Measurements from ENCODE around the gene NLRC5.

Gene NLRC5

DNA sequence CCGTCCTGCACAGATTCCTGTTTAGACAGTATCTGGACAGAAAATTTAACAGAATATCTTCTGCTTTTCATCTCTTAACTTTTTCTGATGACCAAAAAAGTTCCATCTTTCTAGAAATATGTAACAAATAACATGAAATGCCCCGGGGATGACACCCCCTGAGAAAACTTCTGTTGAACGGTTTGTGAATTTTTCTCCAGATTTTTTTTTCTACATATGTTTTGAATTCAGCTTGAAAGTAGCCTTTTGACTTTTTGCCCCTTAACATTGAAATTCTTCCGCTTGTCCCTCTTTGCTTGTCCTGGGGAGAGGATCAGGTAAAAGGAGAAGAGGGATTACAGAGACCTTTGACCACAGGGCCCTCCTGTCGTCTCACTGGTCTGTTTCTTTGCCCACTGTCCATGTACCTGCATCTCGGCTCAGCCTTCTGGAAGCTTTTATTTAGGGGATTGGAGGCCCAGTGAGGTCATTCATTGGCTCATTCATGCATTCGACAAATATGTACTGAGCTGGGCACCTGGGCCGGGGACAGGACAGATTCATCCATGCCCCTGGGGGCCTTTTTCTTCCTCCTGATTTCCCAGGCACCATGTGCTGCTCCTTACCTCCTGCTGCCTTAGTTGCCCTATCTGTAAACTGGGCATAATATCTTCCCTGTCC is 83.4 kb downstream of the NLRC5 start:
- no peak for FAIRE-seq
- DNase-seq (ENCODE audit: insufficient read length, low spot score) = no peak
- no peak for TF ChIP-seq POLR2A (IDR thresholded peaks at IDR 0.05; ENCODE audit: low read depth, low read length)

DNA sequence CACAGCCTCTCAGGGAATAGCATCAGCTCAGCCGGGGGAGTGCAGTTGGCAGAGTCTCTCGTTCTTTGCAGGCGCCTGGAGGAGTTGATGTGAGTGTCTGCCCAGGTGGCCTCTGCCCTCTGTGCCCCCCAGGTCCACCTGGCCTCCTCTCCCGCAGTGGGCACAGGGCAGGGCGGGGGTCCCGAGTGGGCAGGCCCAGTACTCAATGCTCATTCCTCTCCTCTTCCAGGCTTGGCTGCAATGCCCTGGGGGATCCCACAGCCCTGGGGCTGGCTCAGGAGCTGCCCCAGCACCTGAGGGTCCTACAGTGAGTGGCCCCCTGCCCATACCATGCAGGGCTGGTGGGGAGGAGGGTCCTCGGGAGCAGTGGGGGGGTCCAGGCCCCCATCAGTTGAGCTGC is 88.4 kb downstream of the NLRC5 start:
- FAIRE-seq = no peak
- TF ChIP-seq POLR2A (IDR thresholded peaks at IDR 0.05; ENCODE audit: low read depth, low read length) = no peak
- DNase-seq (ENCODE audit: insufficient read length, low spot score) = no peak

DNA sequence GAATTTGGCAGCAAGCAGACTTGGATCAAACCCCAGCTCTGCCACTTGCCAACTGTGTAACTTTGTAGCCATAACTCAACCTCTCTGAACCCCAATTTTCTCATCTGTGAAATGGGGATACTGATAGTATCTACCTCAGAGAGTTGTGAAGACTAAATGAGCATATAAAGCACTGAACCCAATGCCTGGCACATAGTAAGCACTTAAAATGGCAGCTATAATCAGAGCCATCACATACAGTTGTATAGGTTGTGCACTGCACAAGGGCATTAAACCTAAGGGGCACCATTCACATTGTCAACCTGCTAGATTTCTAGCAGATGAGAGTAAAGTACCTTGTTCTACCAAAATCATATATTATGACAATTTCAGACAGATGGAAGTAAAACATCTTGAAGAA is 92.4 kb downstream of the NLRC5 start:
- FAIRE-seq = no peak
- DNase-seq (ENCODE audit: insufficient read length, low spot score) = no peak
- no peak for TF ChIP-seq POLR2A (IDR thresholded peaks at IDR 0.05; ENCODE audit: low read depth, low read length)

DNA sequence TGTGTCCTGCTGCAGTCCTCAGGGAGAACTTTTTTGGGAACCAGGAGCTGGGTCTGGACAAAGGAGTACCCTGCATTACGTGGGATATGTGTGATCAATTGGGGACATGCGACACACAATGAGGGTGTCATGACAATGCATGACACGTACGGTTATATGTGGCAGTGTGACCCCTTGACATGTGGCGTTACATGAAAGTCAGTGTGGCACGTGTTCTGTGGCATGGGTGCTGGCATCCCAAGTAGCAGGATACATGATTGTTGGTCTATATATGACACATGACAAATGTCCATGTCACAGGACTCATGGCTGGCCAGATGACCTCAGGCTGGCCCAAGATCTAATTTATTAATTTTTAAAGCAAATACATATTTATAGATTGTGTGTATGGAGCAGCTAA is 93.3 kb downstream of the NLRC5 start:
- TF ChIP-seq POLR2A (IDR thresholded peaks at IDR 0.05; ENCODE audit: low read depth, low read length) = no peak
- no peak for FAIRE-seq
- DNase-seq (ENCODE audit: insufficient read length, low spot score) = no peak

DNA sequence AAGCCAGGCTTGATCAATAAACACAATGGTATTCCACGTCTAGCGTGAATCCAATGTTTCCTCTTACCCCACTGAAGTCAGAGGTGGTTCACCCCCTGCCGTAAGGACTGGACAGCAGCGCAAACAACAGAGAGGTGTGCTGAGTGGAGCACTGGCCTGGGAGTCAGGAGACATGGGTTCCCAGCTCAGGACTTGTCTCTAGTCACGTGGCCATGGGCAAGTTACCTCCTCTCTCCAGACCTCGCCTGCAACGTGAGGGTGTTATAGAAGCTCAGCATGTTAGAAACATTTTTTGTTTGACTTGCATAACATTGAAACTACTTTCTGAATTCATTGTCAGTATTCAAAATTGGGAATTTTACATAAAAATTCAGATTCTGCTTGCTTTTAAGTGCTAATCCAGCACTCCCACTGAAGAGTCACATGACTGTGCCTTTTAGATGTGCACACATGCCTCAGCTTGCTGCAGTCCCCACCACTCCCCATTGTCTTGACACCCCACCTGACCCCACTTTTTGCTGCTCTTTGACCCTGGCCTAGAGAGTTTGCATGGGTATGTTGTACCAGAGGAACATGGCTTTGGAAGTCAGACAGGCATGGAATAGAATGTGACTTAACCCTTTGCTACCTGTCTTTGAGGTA is 94.2 kb downstream of the NLRC5 start:
- no peak for DNase-seq (ENCODE audit: insufficient read length, low spot score)
- TF ChIP-seq POLR2A (IDR thresholded peaks at IDR 0.05; ENCODE audit: low read depth, low read length) = no peak
- no peak for FAIRE-seq

DNA sequence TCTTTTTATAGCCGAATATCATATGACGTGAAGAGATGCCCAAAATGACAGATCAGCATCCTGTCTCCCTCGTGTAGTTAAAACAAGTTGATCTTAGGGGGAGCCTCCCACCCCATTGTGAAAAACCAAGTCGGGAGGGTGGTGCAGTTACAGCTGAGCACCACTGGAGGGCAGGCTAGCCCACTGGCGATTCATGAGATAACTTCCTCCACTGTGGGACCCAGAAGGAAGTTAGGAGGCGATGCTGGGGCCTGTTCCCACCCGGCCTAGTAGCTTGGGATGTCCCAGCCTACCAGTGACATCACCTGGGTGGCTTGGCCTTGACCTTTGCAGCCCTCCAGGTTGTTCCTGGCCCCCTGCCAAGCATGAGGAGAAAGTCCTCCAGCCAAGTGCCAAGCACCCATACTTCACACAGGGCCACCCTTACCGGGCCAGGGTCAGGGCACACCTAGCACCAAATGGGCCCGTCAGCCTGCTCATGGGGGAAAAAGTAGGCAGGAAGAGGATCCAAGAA is 95.0 kb downstream of the NLRC5 start:
- peak; percentile 20 for FAIRE-seq
- no peak for TF ChIP-seq POLR2A (IDR thresholded peaks at IDR 0.05; ENCODE audit: low read depth, low read length)
- DNase-seq (ENCODE audit: insufficient read length, low spot score) = peak; percentile 58

DNA sequence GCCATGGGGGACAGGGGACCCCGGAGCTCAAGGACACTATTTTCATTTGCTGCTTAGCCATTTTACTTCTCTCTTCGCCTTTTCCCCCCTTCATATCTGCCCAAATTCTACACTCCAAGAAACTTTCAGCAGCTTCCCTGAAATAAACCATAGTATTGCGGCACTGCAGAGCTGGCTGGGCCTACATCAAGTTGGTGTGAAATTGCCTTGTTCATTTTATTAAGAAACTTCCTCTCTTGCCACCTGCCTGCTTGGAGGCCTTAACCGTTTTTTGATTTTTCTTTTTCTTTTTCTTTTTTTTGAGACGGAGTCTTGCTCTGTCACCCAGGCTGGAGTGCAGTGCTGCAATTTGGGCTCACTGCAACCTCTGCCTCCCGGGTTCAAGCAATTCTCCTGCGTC is 95.6 kb downstream of the NLRC5 start:
- FAIRE-seq (no peak), DNase-seq (ENCODE audit: insufficient read length, low spot score) (no peak)
- no peak for TF ChIP-seq POLR2A (IDR thresholded peaks at IDR 0.05; ENCODE audit: low read depth, low read length)

DNA sequence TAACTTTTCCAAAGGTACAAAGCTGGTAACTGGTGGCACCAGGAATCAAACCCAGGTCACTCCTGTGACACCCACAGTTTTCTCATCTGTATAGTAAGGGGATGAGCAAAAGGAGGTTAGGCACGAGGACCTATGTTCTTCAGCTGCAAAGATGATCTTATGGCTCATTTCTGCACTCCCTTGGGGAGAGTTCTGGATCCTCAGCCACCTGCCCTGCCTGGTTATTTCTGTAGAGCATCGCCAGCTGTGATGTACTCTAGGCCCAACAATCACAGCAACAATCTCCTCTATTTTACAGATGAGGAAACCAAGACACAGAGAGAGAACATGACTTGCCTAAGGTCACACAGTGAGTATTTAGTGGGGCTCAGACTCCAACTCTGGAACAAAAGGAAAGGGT is 97.6 kb downstream of the NLRC5 start:
- no peak for DNase-seq (ENCODE audit: insufficient read length, low spot score)
- TF ChIP-seq POLR2A (IDR thresholded peaks at IDR 0.05; ENCODE audit: low read depth, low read length) = no peak
- FAIRE-seq = no peak

DNA sequence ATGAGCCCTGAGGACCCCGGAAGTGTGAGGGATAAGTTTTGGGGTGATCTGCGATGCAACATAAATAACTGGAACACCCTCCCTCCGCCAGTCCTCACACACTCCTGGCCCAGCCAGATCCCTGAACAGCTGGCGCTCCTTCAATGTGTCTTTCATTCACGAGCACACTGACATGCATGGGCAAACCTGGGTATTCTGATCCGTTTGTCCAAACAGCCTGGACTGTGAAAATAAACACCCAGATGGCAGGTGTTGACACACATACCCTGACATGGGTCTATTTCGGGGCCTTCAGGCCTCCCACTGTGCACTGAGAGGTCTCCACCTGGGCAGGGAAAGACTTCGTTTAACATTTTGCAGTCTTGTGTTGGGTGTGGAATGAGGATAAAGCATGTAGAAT is 100.0 kb downstream of the NLRC5 start:
- no peak for FAIRE-seq
- no peak for DNase-seq (ENCODE audit: insufficient read length, low spot score)
- no peak for TF ChIP-seq POLR2A (IDR thresholded peaks at IDR 0.05; ENCODE audit: low read depth, low read length)

DNA sequence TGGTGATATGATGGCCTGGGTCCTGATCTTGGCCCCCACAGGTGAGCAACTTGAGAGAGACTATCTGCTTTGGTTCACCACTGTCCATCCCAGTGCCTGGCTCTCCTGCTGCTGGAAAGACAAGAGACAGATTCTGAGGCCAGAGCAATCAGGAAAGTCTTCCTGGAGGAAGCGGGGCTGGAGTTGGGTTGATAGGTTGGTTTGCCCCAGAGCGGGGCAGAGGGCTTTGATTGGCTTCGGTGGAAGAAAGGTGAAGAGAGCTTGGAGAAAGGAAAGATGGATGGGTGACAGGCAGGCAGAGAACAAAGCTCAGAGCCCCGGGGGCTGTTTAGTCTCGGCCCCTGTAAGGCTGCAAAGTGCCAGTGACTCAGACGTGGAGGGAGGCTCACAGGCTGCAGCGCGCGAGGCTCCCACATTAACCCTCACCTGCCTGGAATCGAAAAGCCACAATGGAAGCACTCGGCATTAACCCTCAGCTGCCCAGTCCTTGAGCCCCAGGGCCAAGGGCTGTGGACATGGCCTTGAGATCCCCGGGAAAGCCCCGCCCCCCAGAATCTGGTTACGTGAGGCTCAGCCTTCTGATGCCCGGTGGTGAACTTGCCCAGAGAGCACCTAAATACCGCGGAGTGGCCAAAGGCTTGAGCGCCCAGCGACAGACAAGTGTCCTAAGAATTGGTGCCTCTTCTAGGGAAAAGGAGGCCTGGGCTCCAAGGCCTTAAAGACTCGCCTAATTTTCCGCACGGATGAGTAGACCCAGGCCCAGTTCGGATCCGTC is 102.0 kb downstream of the NLRC5 start:
- no peak for TF ChIP-seq POLR2A (IDR thresholded peaks at IDR 0.05; ENCODE audit: low read depth, low read length)
- peak; percentile 15 for FAIRE-seq

DNA sequence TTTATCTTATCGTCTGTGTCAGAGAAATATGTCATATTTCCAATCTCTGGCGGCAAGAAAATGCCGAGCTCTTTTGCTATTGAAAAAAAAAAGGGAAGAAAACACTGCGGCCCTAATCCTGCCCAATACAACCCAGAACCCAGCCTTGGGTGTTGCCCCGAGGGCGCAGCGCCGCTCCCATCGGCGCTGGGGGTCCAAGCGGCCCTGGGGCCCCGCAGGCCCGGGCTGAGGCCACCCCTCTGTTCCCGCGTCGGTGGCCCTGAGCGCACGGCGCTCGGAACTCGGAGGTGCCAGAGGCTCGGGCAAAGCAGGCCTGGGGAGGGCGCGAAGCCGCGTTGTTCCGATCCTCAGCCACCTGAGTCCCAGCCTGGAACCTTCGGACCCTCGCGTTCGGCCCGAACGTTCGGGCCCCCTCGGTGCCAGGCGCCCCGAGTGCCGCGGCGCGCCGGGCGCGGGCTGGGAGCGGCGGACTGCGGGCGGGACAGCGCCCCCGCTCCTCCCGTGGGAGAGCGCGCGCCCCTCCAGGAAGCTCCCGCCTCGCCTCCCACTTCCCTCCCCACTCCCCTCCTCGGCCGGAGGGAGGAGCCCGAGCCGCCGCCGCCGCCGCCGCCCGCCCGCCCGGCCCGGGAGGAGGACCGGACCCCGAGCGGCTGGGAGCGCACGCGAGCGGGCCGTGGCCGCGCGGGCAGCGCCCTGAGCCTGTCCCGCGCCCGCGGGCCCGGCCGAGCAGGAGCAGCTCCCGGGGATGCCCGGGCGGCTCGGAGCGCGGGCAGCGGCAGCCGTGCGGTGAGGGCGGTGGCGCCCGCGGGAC is 102.8 kb downstream of the NLRC5 start, which contains the start of gene CPNE2:
Gene CPNE2 (plus strand): TSS at position 609 of the 811 bp plus-strand sequence. CDS start 18,160 bp downstream, outside the sequence.
- FAIRE-seq (no peak), DNase-seq (ENCODE audit: insufficient read length, low spot score) (peak; percentile 49)
- peak; percentile 29; the same call in 1 of the 2 replicates for TF ChIP-seq POLR2A (IDR thresholded peaks at IDR 0.05; ENCODE audit: low read depth, low read length)

More for the DNA sequence above, 102.0 kb downstream of the NLRC5 start:
- peak; percentile 89 for DNase-seq (ENCODE audit: insufficient read length, low spot score)

DNA sequence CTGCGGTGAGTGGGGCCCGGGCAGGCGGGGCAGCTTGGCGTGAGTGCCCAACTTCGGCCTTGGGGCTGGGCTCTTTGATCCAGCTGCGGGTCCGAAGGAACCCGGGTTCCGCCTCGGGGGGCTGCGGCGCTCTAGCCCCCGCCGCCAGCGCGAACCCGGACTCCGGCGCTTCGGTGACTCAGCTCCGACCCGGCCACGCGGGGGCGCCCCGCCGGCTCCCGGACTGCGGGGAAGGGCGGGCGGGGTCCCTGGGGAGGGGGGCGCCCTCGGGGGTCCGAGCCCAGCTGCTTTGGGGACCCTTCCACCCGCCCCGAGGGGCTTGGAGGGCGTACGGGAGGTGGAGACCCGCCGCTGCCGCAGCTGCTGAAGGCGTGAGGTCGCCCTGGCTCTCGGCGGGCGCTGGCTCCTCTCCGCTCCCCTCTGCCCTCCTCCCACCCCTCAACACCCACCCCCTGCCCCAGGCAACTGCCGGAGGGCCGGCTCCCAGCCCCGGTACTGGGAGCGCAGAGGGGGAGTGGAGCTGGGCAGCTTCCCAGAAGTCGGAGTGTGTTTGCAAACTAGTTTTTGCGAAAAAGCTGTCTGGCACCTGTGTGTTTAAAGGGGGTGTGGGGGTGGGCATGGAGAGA is 103.5 kb downstream of the NLRC5 start:
- DNase-seq (ENCODE audit: insufficient read length, low spot score) (no peak), FAIRE-seq (no peak)
- no peak for TF ChIP-seq POLR2A (IDR thresholded peaks at IDR 0.05; ENCODE audit: low read depth, low read length)
